GM08714 (cell line): ENCODE data around the gene ARHGEF3.
A peak's percentile ranks its signal among the peaks of the same experiment; 100 is the strongest.

Source experiments
- H3K4me3 ChIP-seq: fragments of 200-500 bp; sonication (Bioruptor generic); 2 replicates; pipeline ENCODE4 v1.5.1; 2014; ENCODE audit warnings: mild to moderate bottlenecking, low read length, inconsistent platforms
- ZNF274 ChIP-seq: IDR thresholded peaks from 2 replicates; pipeline ENCODE4 v1.6.1; 2012; ENCODE audit warnings: mild to moderate bottlenecking, low read depth, low read length

ARHGEF3 gene

GRCh38 chr3:56688191-56688590 is 113.6 kb downstream of the ARHGEF3 start:
- TF ChIP-seq ZNF274, result no peak
- H3K4me3 ChIP-seq, result no peak overlapping the region

GRCh38 chr3:56684029-56684428 is 117.7 kb downstream of the ARHGEF3 start:
- H3K4me3 ChIP-seq, result no peak overlapping the region
- TF ChIP-seq ZNF274, result no peak

- H3K4me3 ChIP-seq, result peak within 1 kb of the TSS; percentile 91
- no peak for TF ChIP-seq ZNF274
These were observed 118.5 kb downstream of the ARHGEF3 start, which contains the start of gene TASOR for GRCh38 chr3:56683122-56683817. Gene TASOR (minus strand): TSS chr3:56683265. CDS start chr3:56683006, 259 bp downstream.

- no peak for TF ChIP-seq ZNF274
These were observed 119.2 kb downstream of the ARHGEF3 start for GRCh38 chr3:56682462-56683121.

GRCh38 chr3:56681984-56682461 is 119.7 kb downstream of the ARHGEF3 start:
- TF ChIP-seq ZNF274, result no peak

More at GRCh38 chr3:56682462-56683121, 119.2 kb downstream of the ARHGEF3 start:
- H3K4me3 ChIP-seq, result peak overlapping the region; percentile 91

GRCh38 chr3:56680054-56680580 is 121.6 kb downstream of the ARHGEF3 start:
- peak overlapping the region; percentile 91; the same call in 1 of the 2 replicates for H3K4me3 ChIP-seq

More at GRCh38 chr3:56681984-56682461, 119.7 kb downstream of the ARHGEF3 start:
- H3K4me3 ChIP-seq, result peak overlapping the region; percentile 91

More at GRCh38 chr3:56680054-56680580, 121.6 kb downstream of the ARHGEF3 start:
- no peak for TF ChIP-seq ZNF274
